ENCODE measurements around the gene FCER1G.

- TF ChIP-seq, protein P1, sequence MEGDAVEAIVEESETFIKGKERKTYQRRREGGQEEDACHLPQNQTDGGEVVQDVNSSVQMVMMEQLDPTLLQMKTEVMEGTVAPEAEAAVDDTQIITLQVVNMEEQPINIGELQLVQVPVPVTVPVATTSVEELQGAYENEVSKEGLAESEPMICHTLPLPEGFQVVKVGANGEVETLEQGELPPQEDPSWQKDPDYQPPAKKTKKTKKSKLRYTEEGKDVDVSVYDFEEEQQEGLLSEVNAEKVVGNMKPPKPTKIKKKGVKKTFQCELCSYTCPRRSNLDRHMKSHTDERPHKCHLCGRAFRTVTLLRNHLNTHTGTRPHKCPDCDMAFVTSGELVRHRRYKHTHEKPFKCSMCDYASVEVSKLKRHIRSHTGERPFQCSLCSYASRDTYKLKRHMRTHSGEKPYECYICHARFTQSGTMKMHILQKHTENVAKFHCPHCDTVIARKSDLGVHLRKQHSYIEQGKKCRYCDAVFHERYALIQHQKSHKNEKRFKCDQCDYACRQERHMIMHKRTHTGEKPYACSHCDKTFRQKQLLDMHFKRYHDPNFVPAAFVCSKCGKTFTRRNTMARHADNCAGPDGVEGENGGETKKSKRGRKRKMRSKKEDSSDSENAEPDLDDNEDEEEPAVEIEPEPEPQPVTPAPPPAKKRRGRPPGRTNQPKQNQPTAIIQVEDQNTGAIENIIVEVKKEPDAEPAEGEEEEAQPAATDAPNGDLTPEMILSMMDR (IDR thresholded peaks at IDR 0.05): no peak
- no peak for TF ChIP-seq EZH2phosphoT487 (IDR thresholded peaks at IDR 0.05)
Measured at GRCh38 chr1:161216945-161217712, 2.0 kb downstream of the FCER1G start.
